Sigmoid colon (tissue), 4 donors: ENCODE results near the gene ABCG4.

ENCODE experiments used
- POLR2A ChIP-seq, 2 donors: fragments of 450-650 bp; IDR thresholded peaks; one replicate each; pipeline ENCODE4 v1.6.1; 2016; ENCODE audit warnings: antibody characterized with exemption in 2 of 2, mild to moderate bottlenecking in 2 of 2, moderate library complexity in 2 of 2
- POLR2AphosphoS5 ChIP-seq, 4 donors: sonication (generic); formaldehyde crosslinking; IDR thresholded peaks; one replicate each; pipeline ENCODE4 v1.6.1; 2017; ENCODE audit warnings: antibody characterized with exemption in 4 of 4
- TF ChIP-seq, protein P1 (sequence below), 4 experiments: fragments of 450-650 bp in 3 of 4; fragments of 200-600 bp in 1 of 4; IDR thresholded peaks; one replicate each; pipeline ENCODE4 v1.5.1; 2016 to 2019; ENCODE audit warnings: antibody characterized with exemption in 4 of 4, mild to moderate bottlenecking in 3 of 4, moderate library complexity in 2 of 4

DNA sequence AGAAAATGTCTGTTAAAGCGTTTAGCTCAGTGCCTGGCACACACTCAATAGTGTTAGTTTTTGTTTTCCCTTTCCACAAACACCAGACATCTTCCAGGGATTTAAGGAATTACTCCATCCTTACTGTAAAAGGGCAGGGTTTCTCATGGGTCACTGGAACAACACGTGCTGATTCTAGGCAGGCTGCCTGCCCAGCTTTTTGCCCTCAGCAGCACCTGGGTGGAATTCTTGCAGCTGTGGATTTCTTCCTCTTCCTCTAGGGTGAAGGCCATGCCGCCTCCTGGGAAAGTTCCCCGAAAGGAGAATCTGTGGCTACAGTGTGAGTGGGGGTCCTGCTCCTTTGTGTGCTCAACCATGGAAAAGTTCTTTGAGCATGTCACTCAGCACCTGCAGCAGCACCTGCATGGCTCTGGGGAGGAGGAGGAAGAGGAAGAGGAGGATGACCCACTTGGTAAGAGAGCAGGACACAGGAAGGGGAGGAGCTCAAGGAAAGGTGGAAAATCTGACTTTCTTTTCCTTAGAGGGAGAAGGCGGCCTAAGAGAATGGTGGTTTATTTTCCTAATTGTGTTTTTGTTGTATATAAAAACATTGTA, 22.1 kb upstream of the ABCG4 start:
- TF ChIP-seq POLR2AphosphoS5 (IDR thresholded peaks at IDR 0.05) (no peak), POLR2A (IDR thresholded peaks at IDR 0.05) (no peak)
- TF ChIP-seq, protein P1, sequence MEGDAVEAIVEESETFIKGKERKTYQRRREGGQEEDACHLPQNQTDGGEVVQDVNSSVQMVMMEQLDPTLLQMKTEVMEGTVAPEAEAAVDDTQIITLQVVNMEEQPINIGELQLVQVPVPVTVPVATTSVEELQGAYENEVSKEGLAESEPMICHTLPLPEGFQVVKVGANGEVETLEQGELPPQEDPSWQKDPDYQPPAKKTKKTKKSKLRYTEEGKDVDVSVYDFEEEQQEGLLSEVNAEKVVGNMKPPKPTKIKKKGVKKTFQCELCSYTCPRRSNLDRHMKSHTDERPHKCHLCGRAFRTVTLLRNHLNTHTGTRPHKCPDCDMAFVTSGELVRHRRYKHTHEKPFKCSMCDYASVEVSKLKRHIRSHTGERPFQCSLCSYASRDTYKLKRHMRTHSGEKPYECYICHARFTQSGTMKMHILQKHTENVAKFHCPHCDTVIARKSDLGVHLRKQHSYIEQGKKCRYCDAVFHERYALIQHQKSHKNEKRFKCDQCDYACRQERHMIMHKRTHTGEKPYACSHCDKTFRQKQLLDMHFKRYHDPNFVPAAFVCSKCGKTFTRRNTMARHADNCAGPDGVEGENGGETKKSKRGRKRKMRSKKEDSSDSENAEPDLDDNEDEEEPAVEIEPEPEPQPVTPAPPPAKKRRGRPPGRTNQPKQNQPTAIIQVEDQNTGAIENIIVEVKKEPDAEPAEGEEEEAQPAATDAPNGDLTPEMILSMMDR (IDR thresholded peaks at IDR 0.05): no peak
